ENCODE results near the gene CD300LF.
A peak's percentile ranks its signal among the peaks of the same experiment; 100 is the strongest.

CD300LF gene

GRCh38 chr17:74745548-74746177 lies 32.9 kb upstream of the CD300LF start:
- no peak for DNase-seq

GRCh38 chr17:74744714-74745547 lies 32.2 kb upstream of the CD300LF start:
- DNase-seq: peak; percentile 89

- no peak for DNase-seq
Measured at GRCh38 chr17:74744349-74744713, 31.6 kb upstream of the CD300LF start.

- no peak for DNase-seq
Measured at GRCh38 chr17:74743755-74744154, 31.0 kb upstream of the CD300LF start.

- DNase-seq: no peak
Measured at GRCh38 chr17:74742978-74743545, 30.3 kb upstream of the CD300LF start.

- peak; percentile 45 for DNase-seq
Measured at GRCh38 chr17:74742153-74742515, 29.4 kb upstream of the CD300LF start.

GRCh38 chr17:74740641-74741387 lies 28.1 kb upstream of the CD300LF start:
- DNase-seq: no peak

- no peak for DNase-seq
Measured at GRCh38 chr17:74740173-74740572, 27.4 kb upstream of the CD300LF start.

GRCh38 chr17:74739227-74739831 lies 26.6 kb upstream of the CD300LF start:
- DNase-seq: no peak

- DNase-seq: peak; percentile 72
Measured at GRCh38 chr17:74738051-74738996, 25.6 kb upstream of the CD300LF start.

GRCh38 chr17:74737299-74738050 lies 24.8 kb upstream of the CD300LF start:
- DNase-seq: peak; percentile 48

- no peak for DNase-seq
Measured at GRCh38 chr17:74736513-74737298, 24.0 kb upstream of the CD300LF start, which contains the start of gene RAB37. Gene RAB37 (plus strand): TSS chr17:74737256. CDS start chr17:74737273, 17 bp downstream.

GRCh38 chr17:74734256-74734655 lies 21.5 kb upstream of the CD300LF start:
- DNase-seq: no peak

GRCh38 chr17:74733365-74734122 lies 20.8 kb upstream of the CD300LF start:
- no peak for DNase-seq

- DNase-seq: no peak
Measured at GRCh38 chr17:74732042-74732867, 19.5 kb upstream of the CD300LF start.

- DNase-seq: no peak
Measured at GRCh38 chr17:74731347-74731605, 18.6 kb upstream of the CD300LF start.

GRCh38 chr17:74730491-74731346 lies 18.0 kb upstream of the CD300LF start:
- peak; percentile 44 for DNase-seq

GRCh38 chr17:74729866-74730265 lies 17.1 kb upstream of the CD300LF start:
- no peak for DNase-seq
